OCI-LY1 (cell line): ENCODE measurements around the gene ZNF148.

Source experiments
- H2AFZ ChIP-seq: fragments of 200-600 bp; sonication (generic), shearing (Covaris generic); 2 replicates; pipeline ENCODE4 v1.6.0; 2014; ENCODE audit warnings: antibody characterized with exemption, mild to moderate bottlenecking, low read length
- H3F3A ChIP-seq: fragments of 200-600 bp; sonication (generic), shearing (Covaris generic); 2 replicates; pipeline ENCODE4 v1.6.0; 2014; ENCODE audit warnings: mild to moderate bottlenecking, antibody characterized with exemption, low read length, moderate library complexity; ENCODE audit not compliant: insufficient read depth
- H3K27ac ChIP-seq: fragments of 200-600 bp; sonication (generic); 2 replicates; pipeline ENCODE4 v1.5.1; 2014; ENCODE audit warnings: low read length, mixed run types, mild to moderate bottlenecking, low read depth; ENCODE audit not compliant: poor library complexity, severe bottlenecking
- H3K27me3 ChIP-seq: fragments of 200-600 bp; sonication (generic); 2 replicates; pipeline ENCODE4 v1.6.0; 2014; ENCODE audit warnings: antibody characterized with exemption, mild to moderate bottlenecking, low read length, moderate library complexity; ENCODE audit not compliant: insufficient read depth
- H3K36me3 ChIP-seq: fragments of 200-600 bp; sonication (generic); 2 replicates; pipeline ENCODE4 v1.6.1; 2014; ENCODE audit warnings: mild to moderate bottlenecking, antibody characterized with exemption, low read length, moderate library complexity, mixed read lengths; ENCODE audit not compliant: insufficient read depth
- H3K4me1 ChIP-seq: fragments of 200-600 bp; sonication (generic); 2 replicates; pipeline ENCODE4 v1.5.1; 2014; ENCODE audit warnings: mild to moderate bottlenecking, low read length, moderate library complexity; ENCODE audit not compliant: insufficient read depth, severe bottlenecking
- H3K4me2 ChIP-seq: fragments of 200-600 bp; sonication (generic), shearing (Covaris generic); 2 replicates; pipeline ENCODE4 v1.6.1; 2014; ENCODE audit warnings: low read length
- H3K4me3 ChIP-seq: fragments of 200-600 bp; sonication (generic); 2 replicates; pipeline ENCODE4 v1.5.1; 2014; ENCODE audit warnings: low read length, low read depth, mild to moderate bottlenecking, mixed read lengths; ENCODE audit not compliant: poor library complexity, severe bottlenecking
- H3K79me2 ChIP-seq: fragments of 200-600 bp; shearing (Covaris generic); 2 replicates; pipeline ENCODE4 v1.6.1; 2016; ENCODE audit warnings: mixed run types, low read length, mixed read lengths; ENCODE audit not compliant: insufficient read depth
- H3K9ac ChIP-seq: fragments of 200-600 bp; sonication (generic), shearing (Covaris generic); 2 replicates; pipeline ENCODE4 v1.6.1; 2014; ENCODE audit warnings: mild to moderate bottlenecking, low read length, mixed read lengths
- H3K9me2 ChIP-seq: fragments of 200-600 bp; sonication (generic), shearing (Covaris generic); 2 replicates; pipeline ENCODE4 v1.6.1; 2014; ENCODE audit warnings: low read depth, mild to moderate bottlenecking, low read length, mixed read lengths
- H3K9me3 ChIP-seq: fragments of 200-600 bp; shearing (Covaris generic); 2 replicates; pipeline ENCODE4 v1.6.1; 2014; ENCODE audit warnings: low read length, mixed read lengths
- H4K20me1 ChIP-seq: fragments of 200-600 bp; sonication (generic), shearing (Covaris generic); 2 replicates; pipeline ENCODE4 v1.6.0; 2016; ENCODE audit warnings: mild to moderate bottlenecking, low read length; ENCODE audit not compliant: insufficient read depth
- EZH2 ChIP-seq: fragments of 200-600 bp; sonication (generic), shearing (Covaris generic); IDR thresholded peaks from 2 replicates; pipeline ENCODE4 v1.8.0; 2017; ENCODE audit warnings: borderline replicate concordance, mixed run types, mild to moderate bottlenecking, antibody characterized with exemption, low read length, moderate library complexity, mixed read lengths
- TF ChIP-seq, protein P1 (sequence below): fragments of 200-600 bp; sonication (generic), shearing (Covaris generic); IDR thresholded peaks from 2 replicates; pipeline ENCODE4 v1.5.1; 2017; ENCODE audit warnings: mild to moderate bottlenecking, antibody characterized with exemption, low read length, moderate library complexity, mixed read lengths

ZNF148 gene

DNA sequence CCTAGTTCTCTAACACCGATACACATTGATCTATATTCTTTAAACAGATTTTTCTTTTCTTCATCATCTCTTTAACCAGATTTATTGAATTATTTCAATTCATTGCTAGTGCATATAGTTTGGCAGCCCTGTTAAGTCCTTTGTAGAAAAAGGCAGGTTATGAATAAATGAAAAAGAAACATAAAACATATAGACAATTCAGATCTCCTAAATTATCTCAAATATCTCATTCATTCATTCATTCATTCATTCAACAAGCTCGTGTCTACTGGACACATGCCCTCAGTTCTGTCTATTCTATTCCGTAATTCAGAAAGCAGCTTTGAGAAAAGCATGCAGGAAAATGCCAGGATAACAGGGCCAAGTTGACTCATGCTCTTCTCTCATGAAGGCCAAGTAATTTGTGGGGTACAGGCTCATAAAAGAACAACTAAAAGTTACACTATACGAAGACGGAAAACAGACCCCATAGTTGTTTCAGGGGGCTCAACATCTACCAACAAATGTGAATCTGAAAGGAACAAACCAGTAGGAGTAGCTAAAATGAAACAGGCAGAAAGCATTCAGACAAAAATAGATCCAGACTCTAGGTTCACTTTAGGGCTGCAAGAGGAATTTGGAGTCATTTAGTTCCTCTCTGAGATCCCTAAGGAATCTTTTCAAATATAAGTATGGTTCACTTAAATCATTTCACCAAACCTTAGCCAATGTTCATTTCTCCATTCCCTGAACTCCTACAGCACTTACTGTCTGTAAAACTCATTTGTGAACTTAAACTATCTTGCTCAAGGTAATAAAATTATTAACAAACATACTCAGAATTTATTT is 7.5 kb downstream of the ZNF148 start:
- no peak overlapping the region for H3K9ac ChIP-seq
- no peaks in the 10 kb centered on the region for H3K9me3 ChIP-seq
- H3K9me2 ChIP-seq = no peaks in the 10 kb centered on the region
- no peak overlapping the region for H3K4me2 ChIP-seq
- H3K4me1 ChIP-seq = no peaks in the 10 kb centered on the region
- no peaks in the 10 kb centered on the region for H3F3A ChIP-seq
- H3K27ac ChIP-seq = no peak overlapping the region
- no peaks in the 10 kb centered on the region for H3K27me3 ChIP-seq
- TF ChIP-seq, protein P1, sequence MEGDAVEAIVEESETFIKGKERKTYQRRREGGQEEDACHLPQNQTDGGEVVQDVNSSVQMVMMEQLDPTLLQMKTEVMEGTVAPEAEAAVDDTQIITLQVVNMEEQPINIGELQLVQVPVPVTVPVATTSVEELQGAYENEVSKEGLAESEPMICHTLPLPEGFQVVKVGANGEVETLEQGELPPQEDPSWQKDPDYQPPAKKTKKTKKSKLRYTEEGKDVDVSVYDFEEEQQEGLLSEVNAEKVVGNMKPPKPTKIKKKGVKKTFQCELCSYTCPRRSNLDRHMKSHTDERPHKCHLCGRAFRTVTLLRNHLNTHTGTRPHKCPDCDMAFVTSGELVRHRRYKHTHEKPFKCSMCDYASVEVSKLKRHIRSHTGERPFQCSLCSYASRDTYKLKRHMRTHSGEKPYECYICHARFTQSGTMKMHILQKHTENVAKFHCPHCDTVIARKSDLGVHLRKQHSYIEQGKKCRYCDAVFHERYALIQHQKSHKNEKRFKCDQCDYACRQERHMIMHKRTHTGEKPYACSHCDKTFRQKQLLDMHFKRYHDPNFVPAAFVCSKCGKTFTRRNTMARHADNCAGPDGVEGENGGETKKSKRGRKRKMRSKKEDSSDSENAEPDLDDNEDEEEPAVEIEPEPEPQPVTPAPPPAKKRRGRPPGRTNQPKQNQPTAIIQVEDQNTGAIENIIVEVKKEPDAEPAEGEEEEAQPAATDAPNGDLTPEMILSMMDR = no peak
- TF ChIP-seq EZH2 = no peak
- H4K20me1 ChIP-seq = no peaks in the 10 kb centered on the region
- H2AFZ ChIP-seq = no peak overlapping the region
- peaks cover 95% of the 10 kb centered on the region for H3K79me2 ChIP-seq
- no peak overlapping the region for H3K4me3 ChIP-seq
- peaks cover 3% of the 10 kb centered on the region; the same call in 1 of the 2 replicates for H3K36me3 ChIP-seq

DNA sequence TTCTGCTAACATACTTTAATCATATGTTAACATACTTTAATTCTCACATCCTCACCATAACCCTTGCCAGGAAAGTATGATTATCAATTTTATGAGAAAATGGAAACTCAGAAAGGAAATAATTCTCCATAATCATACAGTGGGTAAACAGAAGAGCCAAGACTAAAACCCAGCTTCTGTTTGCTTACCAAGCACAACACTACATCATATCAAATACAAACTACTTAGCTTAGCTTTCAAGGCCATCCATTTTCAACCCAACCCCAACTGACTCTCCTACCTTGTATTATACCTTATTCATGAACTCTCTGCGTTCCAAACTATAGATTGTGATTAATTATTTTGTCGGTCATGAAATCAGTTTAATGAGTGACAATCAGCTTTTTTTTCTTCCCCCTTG is 9.0 kb downstream of the ZNF148 start:
- Histone ChIP-seq H3K27ac (no peak overlapping the region), H3K4me1 (no peaks in the 10 kb centered on the region), H3F3A (no peaks in the 10 kb centered on the region), H3K4me2 (no peak overlapping the region), H3K4me3 (no peak overlapping the region), H3K9me2 (no peaks in the 10 kb centered on the region), H3K9ac (no peak overlapping the region), H3K9me3 (no peaks in the 10 kb centered on the region), H3K36me3 (no peaks in the 10 kb centered on the region; the same call in 1 of the 2 replicates), H3K27me3 (no peaks in the 10 kb centered on the region), H4K20me1 (no peaks in the 10 kb centered on the region), H3K79me2 (peaks cover 96% of the 10 kb centered on the region), H2AFZ (no peak overlapping the region)
- no peak for TF ChIP-seq EZH2
- TF ChIP-seq, protein P1 = no peak

DNA sequence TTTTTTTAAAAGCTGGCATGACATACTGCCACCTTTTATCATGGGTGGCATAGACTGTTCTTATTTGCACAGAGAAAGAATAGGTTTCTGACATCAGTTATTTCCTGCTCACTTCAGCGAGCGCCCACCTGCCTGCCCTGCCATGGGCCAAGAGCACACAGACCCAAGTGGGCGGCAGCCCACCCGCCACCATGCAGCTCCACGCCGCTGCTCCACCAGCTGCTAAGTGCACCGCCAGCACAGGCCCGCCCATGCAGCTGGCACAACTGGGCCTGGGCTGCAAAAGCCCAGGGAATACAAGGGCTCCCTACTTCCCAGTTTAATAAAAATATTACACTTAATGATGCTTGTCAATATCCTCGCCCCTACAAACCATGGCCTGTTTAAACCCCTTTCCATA is 15.4 kb downstream of the ZNF148 start:
- no peaks in the 10 kb centered on the region for H3K9me3 ChIP-seq
- H3K36me3 ChIP-seq = no peaks in the 10 kb centered on the region
- peaks cover 56% of the 10 kb centered on the region for H3K4me1 ChIP-seq
- TF ChIP-seq, protein P1 = no peak
- TF ChIP-seq EZH2 = no peak
- peaks cover 6% of the 10 kb centered on the region; the same call in 1 of the 2 replicates for H3F3A ChIP-seq
- H3K79me2 ChIP-seq = peaks cover 91% of the 10 kb centered on the region
- peak overlapping the region; percentile 82 for H3K27ac ChIP-seq
- no peak overlapping the region for H2AFZ ChIP-seq
- peak overlapping the region; percentile 27; the same call in 1 of the 2 replicates for H3K9ac ChIP-seq
- H3K9me2 ChIP-seq = no peaks in the 10 kb centered on the region
- H4K20me1 ChIP-seq = no peaks in the 10 kb centered on the region
- peak overlapping the region; percentile 37 for H3K4me3 ChIP-seq
- no peaks in the 10 kb centered on the region for H3K27me3 ChIP-seq
- peak overlapping the region; percentile 70 for H3K4me2 ChIP-seq
